GM06990 (cell line): ENCODE data around the gene CDC42BPA.

Experiments used
- DNase-seq: peaks from one replicate; pipeline ENCODE4 v3.0.0-alpha.2; 2011; ENCODE audit not compliant: insufficient read length; ENCODE audit errors: extremely low read depth
- H3K27me3 ChIP-seq: replicated peaks from 2 replicates; pipeline ENCODE4 v1.6.0; 2011; ENCODE audit warnings: low read length; ENCODE audit not compliant: control insufficient read depth, insufficient read depth
- H3K36me3 ChIP-seq: 2 replicates; pipeline ENCODE4 v1.5.1; 2011; ENCODE audit warnings: low read length; ENCODE audit not compliant: control insufficient read depth, insufficient read depth
- H3K4me3 ChIP-seq: replicated peaks from 2 replicates; pipeline ENCODE4 v1.5.1; 2011; ENCODE audit warnings: low read depth, mild to moderate bottlenecking, control low read depth, low read length
- CTCF ChIP-seq: IDR thresholded peaks from 2 replicates; pipeline ENCODE4 v1.5.1; 2011; ENCODE audit warnings: low read length, control low read depth, mild to moderate bottlenecking, inconsistent platforms; ENCODE audit not compliant: insufficient read depth, poor library complexity, severe bottlenecking

CDC42BPA gene

GRCh38 chr1:227219715-227220292 is 98.5 kb downstream of the CDC42BPA start:
- H3K4me3 ChIP-seq: no peak overlapping the region
- H3K36me3 ChIP-seq: no peaks in the 10 kb centered on the region
- no peak for TF ChIP-seq CTCF
- no peaks in the 10 kb centered on the region for H3K27me3 ChIP-seq
- no peak for DNase-seq

- no peak for DNase-seq
- H3K4me3 ChIP-seq: no peak overlapping the region
- H3K27me3 ChIP-seq: no peaks in the 10 kb centered on the region
- no peak for TF ChIP-seq CTCF
- no peaks in the 10 kb centered on the region for H3K36me3 ChIP-seq
Observed at GRCh38 chr1:227218870-227219573, 99.3 kb downstream of the CDC42BPA start.

- DNase-seq: no peak
- Histone ChIP-seq H3K4me3 (no peak overlapping the region), H3K27me3 (no peaks in the 10 kb centered on the region), H3K36me3 (no peaks in the 10 kb centered on the region)
- no peak for TF ChIP-seq CTCF
Observed at GRCh38 chr1:227215863-227216510, 102.3 kb downstream of the CDC42BPA start.

GRCh38 chr1:227214207-227214606 is 104.1 kb downstream of the CDC42BPA start:
- H3K4me3 ChIP-seq: no peak overlapping the region
- DNase-seq: no peak
- H3K36me3 ChIP-seq: no peaks in the 10 kb centered on the region
- no peak for TF ChIP-seq CTCF
- no peaks in the 10 kb centered on the region for H3K27me3 ChIP-seq

GRCh38 chr1:227213426-227213825 is 104.9 kb downstream of the CDC42BPA start:
- no peak for TF ChIP-seq CTCF
- H3K36me3 ChIP-seq: no peaks in the 10 kb centered on the region
- H3K4me3 ChIP-seq: no peak overlapping the region
- no peak for DNase-seq
- no peaks in the 10 kb centered on the region for H3K27me3 ChIP-seq
